Stimulated activated naive B cell treated with anti-CD40 and anti-IgM and Interleukin-4, amounts not matched to agents 10 μg/mL and 1 μg/mL and 100 μg/mL, for 72 hours (primary cell): Measurements from ENCODE around the gene FMNL1.

ENCODE experiments used
- ATAC-seq, 2 donors: fragments of 150-1000 bp; cut with Tn5 transposase; replicated peaks; 2 replicates each; pipeline ENCODE4 v1.10.0; 2021; ENCODE audit warnings: moderate library complexity in 1 of 2
- DNase-seq: peaks from one replicate; pipeline ENCODE4 v3.0.0; 2021
- H3K27ac Mint-ChIP-seq: one replicate; pipeline ENCODE4 v1.8.0; 2022; ENCODE audit warnings: mild to moderate bottlenecking, mixed read lengths
- H3K27me3 Mint-ChIP-seq, 2 donors: one replicate each; pipeline ENCODE4 v1.8.0; 2022; ENCODE audit warnings: mixed read lengths in 2 of 2
- H3K36me3 Mint-ChIP-seq, 2 donors: one replicate each; pipeline ENCODE4 v1.8.0; 2022; ENCODE audit warnings: mixed read lengths in 2 of 2, mild to moderate bottlenecking in 1 of 2
- H3K4me1 Mint-ChIP-seq, 2 donors: one replicate each; pipeline ENCODE4 v1.8.0; 2022; ENCODE audit warnings: mixed read lengths in 2 of 2, mild to moderate bottlenecking in 1 of 2
- H3K4me3 Mint-ChIP-seq, 2 donors: one replicate each; pipeline ENCODE4 v1.8.0; 2022; ENCODE audit warnings: mild to moderate bottlenecking in 2 of 2, mixed read lengths in 2 of 2, moderate library complexity in 1 of 2
- H3K9me3 Mint-ChIP-seq, 2 donors: one replicate each; pipeline ENCODE4 v1.8.0; 2022; ENCODE audit warnings: mixed read lengths in 2 of 2, mild to moderate bottlenecking in 1 of 2

FMNL1 gene

DNA sequence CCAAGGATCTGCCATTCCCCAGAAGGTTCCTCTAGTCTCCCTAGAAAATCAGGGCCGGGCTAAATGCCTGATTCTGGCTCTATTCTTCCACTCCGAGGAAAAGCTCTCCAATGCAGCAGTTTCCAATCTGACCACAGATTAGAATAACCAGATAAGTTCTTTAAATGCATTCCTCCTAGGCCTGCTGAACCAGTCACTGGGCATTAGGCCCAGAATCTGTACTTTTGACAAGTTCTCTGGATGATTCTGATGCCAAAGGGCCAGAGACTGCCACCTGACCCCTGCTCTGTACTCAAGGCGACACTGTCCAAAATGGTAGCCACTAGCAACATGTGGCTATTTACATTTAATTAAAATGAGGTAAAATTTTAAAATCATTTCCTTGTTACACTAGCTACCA lies 72.8 kb downstream of the FMNL1 start:
- ATAC-seq (no peak), DNase-seq (no peak)
- peak overlapping the region in 1 of 2 donors; percentile 69 for H3K4me3 Mint-ChIP-seq
- H3K27me3 Mint-ChIP-seq = no peaks in the 10 kb centered on the region
- peak overlapping the region; percentile 14 for H3K27ac Mint-ChIP-seq
- H3K4me1 Mint-ChIP-seq = peaks cover 79 to 100% of the 10 kb centered on the region in 2 donors
- peaks cover 77 to 86% of the 10 kb centered on the region in 2 donors for H3K36me3 Mint-ChIP-seq
- H3K9me3 Mint-ChIP-seq = peaks cover 0 to 1% of the 10 kb centered on the region in 2 donors

GRCh38 chr17:45296003-45296832 lies 74.5 kb downstream of the FMNL1 start:
- ATAC-seq = peak; percentile 78 to 82
- peaks cover 67 to 80% of the 10 kb centered on the region in 2 donors for H3K36me3 Mint-ChIP-seq
- peak overlapping the region; percentile 44 to 60 for H3K4me3 Mint-ChIP-seq
- no peaks in the 10 kb centered on the region for H3K27me3 Mint-ChIP-seq
- peaks cover 77 to 100% of the 10 kb centered on the region in 2 donors for H3K4me1 Mint-ChIP-seq
- DNase-seq = peak; percentile 71
- H3K9me3 Mint-ChIP-seq = peaks cover 0 to 1% of the 10 kb centered on the region in 2 donors
- H3K27ac Mint-ChIP-seq = peak overlapping the region; percentile 90

GRCh38 chr17:45296833-45297124 lies 75.1 kb downstream of the FMNL1 start:
- peaks cover 76 to 100% of the 10 kb centered on the region in 2 donors for H3K4me1 Mint-ChIP-seq
- DNase-seq (no peak), ATAC-seq (no peak)
- H3K4me3 Mint-ChIP-seq = peak overlapping the region; percentile 33 to 53
- peak overlapping the region; percentile 90 for H3K27ac Mint-ChIP-seq
- H3K27me3 Mint-ChIP-seq = no peaks in the 10 kb centered on the region
- peaks cover 65 to 80% of the 10 kb centered on the region in 2 donors for H3K36me3 Mint-ChIP-seq
- H3K9me3 Mint-ChIP-seq = peaks cover 0 to 1% of the 10 kb centered on the region in 2 donors
